NCI-H526 (cell line): ENCODE results near the gene IGHMBP2.

Experiments
- DNase-seq, 2 experiments: peaks; one replicate each; lab custom pipeline; 2025; lab: John Stamatoyannopoulos, UW

IGHMBP2 gene

GRCh38 chr11:68939583-68940555 lies 36.2 kb downstream of the IGHMBP2 start:
- DNase-seq = no peak

GRCh38 chr11:68940651-68941323 lies 37.1 kb downstream of the IGHMBP2 start:
- no peak for DNase-seq

GRCh38 chr11:68941324-68942094 lies 37.8 kb downstream of the IGHMBP2 start:
- DNase-seq = no peak

GRCh38 chr11:68942095-68942620 lies 38.5 kb downstream of the IGHMBP2 start:
- DNase-seq = no peak

- no peak for DNase-seq
These were observed 39.1 kb downstream of the IGHMBP2 start for GRCh38 chr11:68942751-68943271.

GRCh38 chr11:68946416-68947090 lies 42.9 kb downstream of the IGHMBP2 start:
- no peak for DNase-seq

GRCh38 chr11:68947151-68947550 lies 43.5 kb downstream of the IGHMBP2 start:
- no peak for DNase-seq

GRCh38 chr11:68948496-68948895 lies 44.8 kb downstream of the IGHMBP2 start:
- DNase-seq = no peak

GRCh38 chr11:68948935-68949334 lies 45.2 kb downstream of the IGHMBP2 start:
- DNase-seq = no peak

GRCh38 chr11:68950270-68950669 lies 46.6 kb downstream of the IGHMBP2 start:
- DNase-seq = peak in 1 of 2 experiments; percentile 50

- DNase-seq = no peak
These were observed 47.1 kb downstream of the IGHMBP2 start for GRCh38 chr11:68950762-68951161.

GRCh38 chr11:68954836-68955606 lies 51.3 kb downstream of the IGHMBP2 start:
- no peak for DNase-seq

GRCh38 chr11:68955607-68955958 lies 51.9 kb downstream of the IGHMBP2 start:
- DNase-seq = no peak

- peak in 1 of 2 experiments; percentile 41 for DNase-seq
These were observed 52.5 kb downstream of the IGHMBP2 start for GRCh38 chr11:68956142-68956541.

- no peak for DNase-seq
These were observed 53.0 kb downstream of the IGHMBP2 start for GRCh38 chr11:68956547-68957254.

GRCh38 chr11:68958211-68958610 lies 54.5 kb downstream of the IGHMBP2 start:
- DNase-seq = no peak

- DNase-seq = no peak
These were observed 56.0 kb downstream of the IGHMBP2 start for GRCh38 chr11:68959465-68960293.

- no peak for DNase-seq
These were observed 56.8 kb downstream of the IGHMBP2 start for GRCh38 chr11:68960294-68961071.
